ENCODE results near the gene CDKL1.

DNA sequence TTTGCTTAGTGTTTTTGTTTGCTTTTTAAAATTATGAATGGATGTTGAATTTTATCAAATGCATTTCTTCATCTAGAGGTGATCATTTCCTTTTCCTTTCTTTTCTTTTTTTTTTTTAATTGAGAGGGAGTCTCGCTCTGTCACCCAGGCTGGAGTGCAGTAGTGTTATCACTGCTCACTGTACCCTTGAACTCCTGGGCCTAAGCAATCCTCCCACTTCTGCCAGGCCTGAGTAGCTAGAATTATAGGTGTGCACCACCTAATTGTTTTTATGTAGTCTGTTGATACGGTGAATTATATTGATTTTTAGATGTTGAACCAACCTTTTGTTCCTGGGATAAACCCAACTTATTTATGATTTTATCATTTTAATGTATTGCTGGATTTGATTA lies 1.5 kb upstream of the CDKL1 start:
- TF ChIP-seq CTCF (IDR thresholded peaks at IDR 0.05; ENCODE audit: low read length) (no peak), EZH2 (IDR thresholded peaks at IDR 0.05; ENCODE audit: borderline replicate concordance, low read length) (no peak)
